ENCODE results near the gene LRRC8E. TPM values are rescaled to one million over a fixed set of nuclear protein-coding genes. Genes with fewer than 3 reads are reported as not detected.

LRRC8E gene
- polyA plus RNA-seq, 1 experiment = 8.6 TPM

DNA sequence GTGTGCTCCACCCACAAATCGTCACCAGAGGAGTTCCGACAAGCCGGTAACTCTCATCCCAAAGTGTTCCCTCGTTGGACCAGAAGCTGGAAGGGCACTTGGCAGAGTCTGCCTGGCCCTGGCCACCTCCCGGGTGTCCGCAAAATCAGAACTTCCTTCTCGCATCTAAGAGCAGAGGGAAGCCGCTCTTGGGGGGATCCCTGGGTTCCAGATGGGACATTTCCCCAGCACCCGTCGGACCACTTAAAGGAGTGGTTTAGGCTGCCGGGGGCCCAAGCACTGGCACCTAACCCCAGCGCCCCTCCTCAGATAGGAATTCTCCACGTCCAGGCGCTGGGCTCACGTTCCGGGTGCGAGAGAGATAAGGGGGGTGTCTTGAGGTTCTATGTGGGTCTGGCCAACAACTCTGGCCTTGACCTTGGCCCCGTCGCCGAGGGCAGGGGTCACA, 14.5 kb downstream of the LRRC8E start:
- no peak for DNase-seq (ENCODE audit: low read depth)
- H3K27me3 ChIP-seq (ENCODE audit: control insufficient read depth, insufficient read depth, low read length) = no peaks in the 10 kb centered on the region
- CTCF ChIA-PET = interaction anchor here (0.9 to 1.2 kb wide), 4 partner anchors 8 to 20 kb away, joined by 3 to 5 read pairs (median 4); no protein-coding TSS in a partner anchor
- TF ChIP-seq, protein P1, sequence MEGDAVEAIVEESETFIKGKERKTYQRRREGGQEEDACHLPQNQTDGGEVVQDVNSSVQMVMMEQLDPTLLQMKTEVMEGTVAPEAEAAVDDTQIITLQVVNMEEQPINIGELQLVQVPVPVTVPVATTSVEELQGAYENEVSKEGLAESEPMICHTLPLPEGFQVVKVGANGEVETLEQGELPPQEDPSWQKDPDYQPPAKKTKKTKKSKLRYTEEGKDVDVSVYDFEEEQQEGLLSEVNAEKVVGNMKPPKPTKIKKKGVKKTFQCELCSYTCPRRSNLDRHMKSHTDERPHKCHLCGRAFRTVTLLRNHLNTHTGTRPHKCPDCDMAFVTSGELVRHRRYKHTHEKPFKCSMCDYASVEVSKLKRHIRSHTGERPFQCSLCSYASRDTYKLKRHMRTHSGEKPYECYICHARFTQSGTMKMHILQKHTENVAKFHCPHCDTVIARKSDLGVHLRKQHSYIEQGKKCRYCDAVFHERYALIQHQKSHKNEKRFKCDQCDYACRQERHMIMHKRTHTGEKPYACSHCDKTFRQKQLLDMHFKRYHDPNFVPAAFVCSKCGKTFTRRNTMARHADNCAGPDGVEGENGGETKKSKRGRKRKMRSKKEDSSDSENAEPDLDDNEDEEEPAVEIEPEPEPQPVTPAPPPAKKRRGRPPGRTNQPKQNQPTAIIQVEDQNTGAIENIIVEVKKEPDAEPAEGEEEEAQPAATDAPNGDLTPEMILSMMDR (IDR thresholded peaks at IDR 0.05; ENCODE audit: insufficient read depth, low read depth, low read length) = no peak
- peaks cover 8% of the 10 kb centered on the region for H3K36me3 ChIP-seq (ENCODE audit: control insufficient read depth, insufficient read depth, low read length)
- POLR2A ChIA-PET = interaction anchor here (1.3 kb wide), 1 partner anchor 34 kb away, joined by 3 read pairs; no protein-coding TSS in a partner anchor
- H3K4me3 ChIP-seq (ENCODE audit: low read depth, low read length) = peak overlapping the region; percentile 45

DNA sequence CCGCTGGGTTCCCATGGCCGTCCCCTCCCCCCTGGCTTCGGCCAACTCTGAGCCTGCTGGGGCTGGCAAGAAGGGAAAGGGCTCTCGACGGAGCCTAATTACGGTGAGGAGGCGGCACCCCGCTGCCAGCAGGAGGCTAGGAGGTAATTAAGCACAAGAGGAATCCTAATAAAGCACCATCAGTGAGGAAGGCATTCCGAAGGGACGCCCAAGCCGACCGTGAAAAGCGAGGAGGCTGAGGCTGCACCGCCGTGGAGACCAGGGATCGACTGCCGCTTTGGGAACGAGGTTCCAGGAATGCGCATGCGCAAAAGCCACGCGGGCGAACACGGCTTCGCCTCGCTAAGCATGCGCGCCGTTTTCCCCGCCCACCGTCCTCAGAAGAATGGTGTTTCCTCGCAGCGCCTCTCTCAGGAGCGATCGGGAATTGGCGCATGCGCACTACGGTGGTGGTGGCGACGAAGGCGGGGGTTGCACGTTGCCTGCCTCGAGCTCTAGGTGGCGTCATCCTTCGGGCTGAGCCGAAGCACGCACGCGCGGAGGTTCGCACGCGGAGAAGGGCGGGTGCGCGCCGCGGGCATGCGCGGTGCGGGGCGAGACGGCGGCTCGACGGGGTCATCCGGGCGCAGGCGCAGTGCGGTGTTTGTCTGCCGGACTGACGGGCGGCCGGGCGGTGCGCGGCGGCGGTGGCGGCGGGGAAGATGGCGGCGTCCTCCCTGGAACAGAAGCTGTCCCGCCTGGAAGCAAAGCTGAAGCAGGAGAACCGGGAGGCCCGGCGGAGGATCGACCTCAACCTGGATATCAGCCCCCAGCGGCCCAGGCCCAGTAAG, 15.1 kb downstream of the LRRC8E start, which contains the start of gene MAP2K7:
Gene MAP2K7, plus strand, starts transcription at position 634 of the 830 bp plus-strand sequence. Its CDS starts 68 bp downstream, at position 702.
- CTCF ChIA-PET = interaction anchor here (0.7 to 1.6 kb wide), 11 partner anchors 9 to 55 kb away, joined by 3 to 8 read pairs (median 4); partner anchors contain the start of gene TIMM44
- DNase-seq (ENCODE audit: low read depth) = peak; percentile 93
- Histone ChIP-seq H3K4me3 (ENCODE audit: low read depth, low read length) (peak within 1 kb of the TSS; percentile 82), H3K27me3 (ENCODE audit: control insufficient read depth, insufficient read depth, low read length) (no peaks in the 10 kb centered on the region), H3K36me3 (ENCODE audit: control insufficient read depth, insufficient read depth, low read length) (peaks cover 8% of the 10 kb centered on the region)
- POLR2A ChIA-PET = interaction anchor here (1.0 to 1.3 kb wide), 2 partner anchors 16 to 34 kb away, joined by 3 read pairs; partner anchors contain the start of gene SNAPC2
- TF ChIP-seq, protein P1 (IDR thresholded peaks at IDR 0.05; ENCODE audit: insufficient read depth, low read depth, low read length) = peak; percentile 67

DNA sequence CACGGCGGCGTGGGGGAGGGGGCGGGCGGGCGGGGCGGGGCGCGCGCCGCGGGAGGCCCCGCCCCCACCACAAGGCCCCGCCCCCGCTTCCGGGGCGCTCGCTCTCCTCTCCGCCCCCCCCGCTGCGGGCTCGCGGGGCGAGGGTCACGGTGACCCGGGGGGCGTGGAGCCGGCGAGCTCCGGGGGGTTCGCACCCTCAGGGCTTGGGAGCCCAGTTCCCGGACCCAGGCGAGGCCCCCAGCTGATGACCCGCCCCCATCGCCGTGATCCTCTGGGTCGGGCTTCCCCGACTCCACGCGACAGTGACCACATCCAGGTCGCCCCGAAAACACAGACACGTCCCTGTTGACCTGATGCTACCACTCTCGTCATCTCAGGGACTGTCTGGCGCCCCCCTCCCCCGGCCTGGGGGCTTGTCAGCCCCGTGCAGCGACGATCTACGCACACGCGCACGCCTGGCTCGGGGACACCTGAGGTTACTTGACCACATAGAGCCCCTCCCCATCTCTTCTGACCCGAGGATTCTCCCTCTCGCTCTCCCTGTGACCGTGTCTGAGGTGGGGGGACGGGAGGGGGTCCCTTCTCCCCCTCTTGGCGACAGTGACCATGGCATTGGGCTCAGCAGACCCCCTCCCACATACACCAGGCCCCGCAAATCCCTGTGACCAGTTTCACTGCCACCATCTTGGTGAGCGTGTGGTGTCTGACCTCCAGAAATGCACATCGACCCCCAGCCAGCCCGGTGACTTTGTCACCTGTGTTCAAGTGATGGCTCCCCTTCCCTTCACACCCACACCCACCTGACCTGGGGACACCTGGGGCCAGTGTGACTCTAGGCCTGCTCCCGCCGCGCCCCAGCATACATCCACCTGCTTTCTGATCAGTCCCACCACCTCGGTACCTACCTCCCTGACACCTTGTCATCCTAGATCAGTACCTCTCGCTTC, 16.0 kb downstream of the LRRC8E start:
- H3K27me3 ChIP-seq (ENCODE audit: control insufficient read depth, insufficient read depth, low read length) = no peaks in the 10 kb centered on the region

DNA sequence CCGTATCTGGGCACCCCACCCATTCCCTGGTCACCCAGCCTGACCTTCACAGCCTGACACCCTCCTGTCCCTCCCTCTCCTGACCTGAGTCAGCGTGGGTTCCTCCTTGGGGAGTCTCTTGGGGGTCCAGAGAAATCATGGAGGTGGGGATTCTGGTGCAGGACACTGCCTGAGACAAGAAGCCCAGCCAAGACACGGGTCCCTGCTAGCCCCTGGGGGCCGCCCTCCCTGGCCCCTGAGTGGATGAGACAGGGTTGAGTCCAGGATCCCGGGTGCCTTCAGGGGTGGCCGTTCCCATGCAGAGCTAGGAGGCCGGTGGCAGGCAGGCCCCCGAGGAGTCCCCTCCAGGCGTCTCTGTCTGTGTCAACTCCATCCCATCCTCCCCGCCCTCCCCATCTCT, 17.0 kb downstream of the LRRC8E start:
- ChIA-PET POLR2A (no interaction called here), CTCF (interaction anchor here (1.4 kb wide), 1 partner anchor 36 kb away, joined by 3 read pairs; no protein-coding TSS in a partner anchor)
- TF ChIP-seq, protein P1 (IDR thresholded peaks at IDR 0.05; ENCODE audit: insufficient read depth, low read depth, low read length) = no peak
- DNase-seq (ENCODE audit: low read depth) = no peak
- Histone ChIP-seq H3K4me3 (ENCODE audit: low read depth, low read length) (no peak overlapping the region; the same call in 1 of the 2 replicates), H3K36me3 (ENCODE audit: control insufficient read depth, insufficient read depth, low read length) (peaks cover 12% of the 10 kb centered on the region), H3K27me3 (ENCODE audit: control insufficient read depth, insufficient read depth, low read length) (no peaks in the 10 kb centered on the region)

More for the DNA sequence above, 16.0 kb downstream of the LRRC8E start:
- ChIA-PET POLR2A (interaction anchor here (1.0 to 1.3 kb wide), 2 partner anchors 15 to 35 kb away, joined by 3 read pairs; partner anchors contain the start of gene SNAPC2), CTCF (interaction anchor here (0.7 to 1.6 kb wide), 11 partner anchors 8 to 54 kb away, joined by 3 to 8 read pairs (median 4); partner anchors contain the start of gene TIMM44)
- peaks cover 11% of the 10 kb centered on the region for H3K36me3 ChIP-seq (ENCODE audit: control insufficient read depth, insufficient read depth, low read length)
- DNase-seq (ENCODE audit: low read depth) = no peak
- H3K4me3 ChIP-seq (ENCODE audit: low read depth, low read length) = peak overlapping the region; percentile 82
- TF ChIP-seq, protein P1 (IDR thresholded peaks at IDR 0.05; ENCODE audit: insufficient read depth, low read depth, low read length) = no peak

Data from BJ (cell line).